Testis (tissue), 3 donors: ENCODE results near the gene CSRNP2. TPM values are rescaled to one million over a fixed set of nuclear protein-coding genes. Genes with fewer than 3 reads are reported as not detected.
"Not testable (repeated sequence)": the region's sequence is repeated elsewhere in the genome, so short reads cannot be mapped to it uniquely, and the experiment has no call there.

Experiments used
- DNase-seq: peaks from one replicate; pipeline ENCODE4 v3.0.0-alpha.2; 2019
- H3K27ac ChIP-seq, 2 donors: fragments of 200-600 bp; sonication (generic); one replicate each; pipeline ENCODE4 v1.5.1; 2019
- H3K27me3 ChIP-seq: fragments of 200-600 bp; sonication (generic); one replicate; pipeline ENCODE4 v1.5.1; 2019
- H3K36me3 ChIP-seq: fragments of 200-600 bp; sonication (generic); one replicate; pipeline ENCODE4 v1.5.1; 2017; ENCODE audit warnings: low read depth; ENCODE audit errors: missing control alignments
- H3K4me1 ChIP-seq: fragments of 200-600 bp; sonication (generic); one replicate; pipeline ENCODE4 v1.5.1; 2019
- H3K4me3 ChIP-seq, 2 donors: fragments of 200-600 bp; sonication (generic); one replicate each; pipeline ENCODE4 v1.5.1; 2017 to 2019
- H3K9me3 ChIP-seq: fragments of 200-600 bp; sonication (generic); one replicate; pipeline ENCODE4 v1.5.1; 2017
- POLR2A ChIP-seq: fragments of 450-650 bp; IDR thresholded peaks from one replicate; pipeline ENCODE4 v1.6.1; 2017; ENCODE audit warnings: antibody characterized with exemption, mild to moderate bottlenecking, moderate library complexity
- WGBS, 2 donors: methylation state at CpG; one replicate each; pipeline ENCODE4 v1.1.5; 2018; 5-methylcytosine and 5-hydroxymethylcytosine counted together
- intact Hi-C: fragments of 100-400 bp; cut with DNase I; formaldehyde crosslinking; loops from one replicate; pipeline ENCODE4 v1.15.1; 2023; ENCODE audit warnings: low total_unique reads
- polyA plus RNA-seq: library from polyadenylated mRNA; stranded (reverse); fragments of 350-450 nt; fragmentation: Illumina TruSeq; extraction: RNeasy Lipid Tissue Mini Kit (QIAGEN cat#74804); gene quantifications from one replicate; pipeline ENCODE4 v1.2.3, GENCODE V29; 2014; ENCODE audit warnings: low read depth, low replicate concordance; ENCODE audit not compliant: insufficient read depth
- total RNA-seq, 2 donors: library from RNA; depleted of rRNA; stranded (reverse); fragments of >200 nt; gene quantifications; one replicate each; pipeline ENCODE4 v1.2.3, GENCODE V29; 2016
- TF ChIP-seq, protein P1 (sequence below), 3 experiments: fragments of 450-650 bp in 2 of 3; fragments of 200-600 bp in 1 of 3; sonication (generic) in 1 of 3; IDR thresholded peaks; one replicate each; pipeline ENCODE4 v1.5.1; 2016 to 2019; ENCODE audit warnings: antibody characterized with exemption in 3 of 3, mild to moderate bottlenecking in 2 of 3, moderate library complexity in 1 of 3

The CSRNP2 gene
- total and polyA plus RNA-seq, 3 donors from 2014 or later: 67.6 to 85.3 (median 74.8) TPM

DNA sequence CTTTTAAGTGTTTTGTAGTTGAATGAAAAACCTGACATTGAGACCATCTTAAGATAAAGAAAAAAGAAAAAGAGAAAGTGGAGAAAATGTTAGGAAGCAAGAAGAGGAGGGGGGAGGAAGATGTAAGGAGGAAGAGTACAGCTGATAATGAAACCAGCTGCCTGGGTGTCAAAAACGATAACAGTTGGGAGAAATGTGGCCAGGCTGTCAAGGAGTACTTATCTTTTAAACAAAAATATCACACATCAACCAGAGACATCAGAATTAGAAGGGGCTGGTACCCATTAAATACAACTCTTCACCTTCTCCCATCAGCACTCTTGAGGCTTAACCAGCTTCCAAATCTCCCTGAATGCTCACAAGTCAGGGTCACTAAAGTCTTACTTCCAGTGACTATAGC lies 61.7 kb downstream of the CSRNP2 start:
- Histone ChIP-seq H3K27me3 (no peaks in the 10 kb centered on the region), H3K9me3 (no peaks in the 10 kb centered on the region), H3K4me3 (no peak overlapping the region), H3K4me1 (peaks cover 19% of the 10 kb centered on the region), H3K27ac (peak overlapping the region in 1 of 2 donors; percentile 17), H3K36me3 (no peaks in the 10 kb centered on the region)
- TF ChIP-seq, protein P1, sequence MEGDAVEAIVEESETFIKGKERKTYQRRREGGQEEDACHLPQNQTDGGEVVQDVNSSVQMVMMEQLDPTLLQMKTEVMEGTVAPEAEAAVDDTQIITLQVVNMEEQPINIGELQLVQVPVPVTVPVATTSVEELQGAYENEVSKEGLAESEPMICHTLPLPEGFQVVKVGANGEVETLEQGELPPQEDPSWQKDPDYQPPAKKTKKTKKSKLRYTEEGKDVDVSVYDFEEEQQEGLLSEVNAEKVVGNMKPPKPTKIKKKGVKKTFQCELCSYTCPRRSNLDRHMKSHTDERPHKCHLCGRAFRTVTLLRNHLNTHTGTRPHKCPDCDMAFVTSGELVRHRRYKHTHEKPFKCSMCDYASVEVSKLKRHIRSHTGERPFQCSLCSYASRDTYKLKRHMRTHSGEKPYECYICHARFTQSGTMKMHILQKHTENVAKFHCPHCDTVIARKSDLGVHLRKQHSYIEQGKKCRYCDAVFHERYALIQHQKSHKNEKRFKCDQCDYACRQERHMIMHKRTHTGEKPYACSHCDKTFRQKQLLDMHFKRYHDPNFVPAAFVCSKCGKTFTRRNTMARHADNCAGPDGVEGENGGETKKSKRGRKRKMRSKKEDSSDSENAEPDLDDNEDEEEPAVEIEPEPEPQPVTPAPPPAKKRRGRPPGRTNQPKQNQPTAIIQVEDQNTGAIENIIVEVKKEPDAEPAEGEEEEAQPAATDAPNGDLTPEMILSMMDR (IDR thresholded peaks at IDR 0.05): no peak
- no peak for TF ChIP-seq POLR2A
- 32 to 35% methylated on average over 1 of the region's 1 CpG for WGBS, 2 donors
- intact Hi-C loops: no loop called here
- DNase-seq: no peak

DNA sequence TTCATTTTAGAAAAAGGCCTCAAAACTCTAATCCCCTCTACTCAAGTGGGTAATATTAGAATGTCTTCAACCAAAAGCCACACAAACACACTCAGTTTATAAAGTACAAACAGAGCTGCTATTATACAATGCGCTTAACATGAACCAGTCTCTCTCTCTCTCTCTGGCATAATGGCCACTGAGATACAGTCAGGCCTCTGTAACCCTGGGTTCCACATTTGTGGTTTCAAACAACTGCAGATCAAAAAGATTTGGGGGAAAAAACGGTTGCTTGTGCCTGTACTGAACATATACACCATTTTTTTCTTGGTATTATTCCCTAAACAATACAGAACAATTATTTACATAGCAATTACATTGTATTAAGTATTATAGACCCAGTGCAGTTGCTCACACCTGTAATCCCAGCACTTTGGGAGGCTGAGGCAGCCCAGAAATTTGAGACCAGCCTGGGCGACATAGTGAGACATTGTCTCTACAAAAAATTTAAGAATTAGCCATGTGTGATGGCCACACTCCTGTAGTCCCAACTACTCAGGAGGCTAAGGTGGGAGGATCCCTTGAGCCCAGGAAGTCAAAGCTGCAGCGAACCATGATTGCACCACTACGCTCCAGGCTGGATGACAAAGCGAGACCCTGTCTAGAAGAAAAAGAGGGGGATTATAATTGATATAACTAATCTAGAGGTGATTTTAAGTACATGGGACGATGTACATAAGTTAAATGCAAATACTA lies 62.8 kb downstream of the CSRNP2 start:
- H3K4me1 ChIP-seq: peaks cover 19% of the 10 kb centered on the region
- no peaks in the 10 kb centered on the region for H3K9me3 ChIP-seq
- WGBS, 2 donors: 85 to 91% methylated on average over 7 of the region's 7 CpGs
- H3K27me3 ChIP-seq: no peaks in the 10 kb centered on the region
- no peak overlapping the region for H3K27ac ChIP-seq
- no peak for DNase-seq
- H3K36me3 ChIP-seq: no peaks in the 10 kb centered on the region
- intact Hi-C loops: no loop called here
- H3K4me3 ChIP-seq: no peak overlapping the region
- TF ChIP-seq, protein P1 (IDR thresholded peaks at IDR 0.05): no peak
- no peak for TF ChIP-seq POLR2A

DNA sequence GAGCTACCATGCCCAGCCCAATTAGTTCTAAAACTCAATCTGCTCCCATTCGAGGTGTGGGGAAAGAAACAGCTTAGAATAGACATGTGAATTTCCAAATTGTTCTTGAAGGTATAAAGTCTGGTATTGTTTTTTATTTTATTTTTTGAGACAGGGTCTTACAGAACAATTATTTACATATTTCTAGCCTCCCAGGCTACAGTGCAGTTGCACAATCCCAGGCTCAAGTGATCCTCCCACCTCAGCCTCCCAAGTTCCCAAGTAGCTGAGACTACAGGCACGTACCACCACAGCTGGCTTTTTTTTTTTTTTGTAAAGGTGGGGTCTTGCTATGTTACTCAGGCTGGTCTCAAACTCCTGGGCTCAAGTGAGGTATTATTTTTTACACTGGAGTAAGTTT lies 63.5 kb downstream of the CSRNP2 start:
- H3K36me3 ChIP-seq: no peaks in the 10 kb centered on the region
- intact Hi-C loops: no loop called here
- WGBS, 2 donors: 81 to 84% methylated on average over 2 of the region's 2 CpGs
- H3K4me3 ChIP-seq: no peak overlapping the region
- TF ChIP-seq POLR2A: no peak
- TF ChIP-seq, protein P1 (IDR thresholded peaks at IDR 0.05): no peak
- H3K27ac ChIP-seq: no peak overlapping the region
- H3K27me3 ChIP-seq: no peaks in the 10 kb centered on the region
- H3K4me1 ChIP-seq: peaks cover 14% of the 10 kb centered on the region
- no peak for DNase-seq
- H3K9me3 ChIP-seq: no peaks in the 10 kb centered on the region

DNA sequence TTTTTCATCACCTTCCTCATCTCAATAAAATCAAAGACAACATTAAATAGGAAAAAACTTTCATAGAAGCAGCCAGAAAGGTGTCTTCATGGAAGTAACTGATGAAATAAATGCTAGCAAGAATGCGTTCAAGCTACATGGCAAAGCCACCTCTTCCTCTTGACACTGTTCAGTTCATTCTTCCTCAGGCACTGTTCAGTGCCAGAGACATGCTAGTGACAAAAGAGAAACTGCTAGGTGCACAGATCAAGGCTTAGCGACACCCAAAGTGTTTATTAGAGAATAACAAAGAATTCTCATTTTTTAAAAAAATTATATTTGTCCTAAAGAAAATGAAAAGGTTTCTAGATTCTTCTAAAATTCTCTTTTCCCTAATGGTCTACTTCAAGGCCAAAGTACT lies 64.4 kb downstream of the CSRNP2 start:
- Histone ChIP-seq H3K36me3 (no peaks in the 10 kb centered on the region), H3K27me3 (no peaks in the 10 kb centered on the region), H3K27ac (no peak overlapping the region), H3K4me1 (peaks cover 8% of the 10 kb centered on the region), H3K9me3 (no peaks in the 10 kb centered on the region), H3K4me3 (no peak overlapping the region)
- TF ChIP-seq, protein P1 (IDR thresholded peaks at IDR 0.05): no peak
- no peak for TF ChIP-seq POLR2A
- 88 to 97% methylated on average over 2 of the region's 2 CpGs for WGBS, 2 donors
- no peak for DNase-seq
- intact Hi-C loops: no loop called here

DNA sequence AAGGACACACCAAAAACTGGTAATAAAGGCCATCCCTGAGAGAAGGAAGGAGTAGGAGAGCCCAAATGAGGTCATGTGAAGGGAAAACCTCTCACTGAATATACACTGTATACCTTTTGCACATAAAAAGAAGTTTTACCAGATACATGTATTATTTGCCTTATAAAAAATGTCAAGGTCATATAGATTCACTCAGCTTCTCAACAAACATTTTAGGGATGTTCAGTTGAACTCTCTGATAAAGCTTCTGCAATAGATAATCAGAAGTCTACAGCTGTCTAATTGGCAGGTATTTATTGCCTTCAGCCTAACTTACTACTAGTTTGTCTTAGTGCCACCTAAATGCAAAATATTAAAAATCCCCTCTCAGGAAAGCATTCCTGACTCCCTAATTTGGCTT lies 65.9 kb downstream of the CSRNP2 start:
- H3K9me3 ChIP-seq: no peaks in the 10 kb centered on the region
- no peak overlapping the region for H3K27ac ChIP-seq
- H3K4me1 ChIP-seq: peaks cover 9% of the 10 kb centered on the region
- TF ChIP-seq, protein P1 (IDR thresholded peaks at IDR 0.05): no peak
- TF ChIP-seq POLR2A: no peak
- no peak overlapping the region for H3K4me3 ChIP-seq
- DNase-seq: no peak
- H3K27me3 ChIP-seq: no peaks in the 10 kb centered on the region
- intact Hi-C loops: no loop called here
- no peaks in the 10 kb centered on the region for H3K36me3 ChIP-seq

DNA sequence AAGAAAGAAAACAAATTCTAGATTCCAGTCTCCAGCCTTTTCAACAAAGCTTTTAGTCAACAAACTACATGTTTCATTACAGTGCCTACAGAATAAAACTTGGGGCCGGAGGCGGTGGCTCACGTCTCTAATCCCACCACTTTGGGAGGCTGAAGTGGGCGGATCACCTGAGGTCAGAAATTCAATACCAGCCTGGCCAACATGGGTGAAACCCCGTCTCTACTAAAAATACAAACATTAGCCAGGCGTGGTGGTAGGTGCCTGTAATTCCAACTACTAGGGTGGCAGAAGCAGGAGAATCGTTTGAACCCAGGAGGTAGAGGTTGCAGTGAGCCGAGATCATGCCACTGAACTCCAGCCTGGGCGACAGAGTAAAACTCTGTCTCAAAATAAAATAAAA lies 68.9 kb downstream of the CSRNP2 start:
- peaks cover 18% of the 10 kb centered on the region for H3K4me1 ChIP-seq
- H3K27ac ChIP-seq, H3K27me3 ChIP-seq, DNase-seq, H3K4me3 ChIP-seq, H3K36me3 ChIP-seq, intact Hi-C loops, H3K9me3 ChIP-seq: not testable (repeated sequence)
- 91 to 92% methylated on average over 9 of the region's 9 CpGs for WGBS, 2 donors
